ENCODE measurements around the gene MTG1.

DNA sequence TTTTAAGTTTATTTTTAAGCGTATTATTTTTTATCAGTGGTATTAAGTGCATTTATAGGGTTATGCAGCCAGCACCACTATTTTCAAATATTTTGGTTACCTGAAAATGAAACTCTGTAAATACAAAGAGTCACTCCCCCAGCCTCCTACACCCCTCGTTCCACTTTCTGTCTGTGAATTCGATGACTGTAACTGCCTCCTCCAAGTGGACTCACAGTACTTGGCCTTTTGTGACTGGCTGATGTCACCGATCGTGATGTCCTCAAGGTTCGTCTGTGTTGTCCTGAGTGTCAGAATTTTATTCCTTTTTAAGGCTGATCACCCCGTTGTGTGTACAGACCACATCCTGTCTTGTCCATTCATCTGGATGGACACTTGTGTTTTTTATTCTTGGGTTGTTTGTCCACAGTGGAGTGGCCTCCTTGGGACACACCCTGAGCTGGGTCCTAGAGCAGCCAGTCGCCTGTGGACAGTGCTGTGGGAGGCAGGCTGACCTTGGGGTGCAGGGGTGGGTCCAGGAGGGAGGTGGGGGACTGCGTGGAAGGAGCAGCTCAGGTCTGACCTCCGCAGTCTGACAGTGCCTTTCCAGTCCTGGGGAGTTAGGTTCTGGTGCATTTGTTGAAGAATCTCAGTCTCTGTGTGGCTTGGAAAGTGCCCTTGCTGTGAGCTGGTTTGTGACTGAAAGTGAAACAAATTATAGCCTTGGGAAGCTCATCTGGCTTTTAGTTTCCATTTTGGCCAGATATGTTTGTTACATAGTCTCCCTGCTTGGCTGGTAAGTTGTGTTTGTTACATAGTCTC lies 6.9 kb downstream of the MTG1 start:
- TF ChIP-seq, protein P1, sequence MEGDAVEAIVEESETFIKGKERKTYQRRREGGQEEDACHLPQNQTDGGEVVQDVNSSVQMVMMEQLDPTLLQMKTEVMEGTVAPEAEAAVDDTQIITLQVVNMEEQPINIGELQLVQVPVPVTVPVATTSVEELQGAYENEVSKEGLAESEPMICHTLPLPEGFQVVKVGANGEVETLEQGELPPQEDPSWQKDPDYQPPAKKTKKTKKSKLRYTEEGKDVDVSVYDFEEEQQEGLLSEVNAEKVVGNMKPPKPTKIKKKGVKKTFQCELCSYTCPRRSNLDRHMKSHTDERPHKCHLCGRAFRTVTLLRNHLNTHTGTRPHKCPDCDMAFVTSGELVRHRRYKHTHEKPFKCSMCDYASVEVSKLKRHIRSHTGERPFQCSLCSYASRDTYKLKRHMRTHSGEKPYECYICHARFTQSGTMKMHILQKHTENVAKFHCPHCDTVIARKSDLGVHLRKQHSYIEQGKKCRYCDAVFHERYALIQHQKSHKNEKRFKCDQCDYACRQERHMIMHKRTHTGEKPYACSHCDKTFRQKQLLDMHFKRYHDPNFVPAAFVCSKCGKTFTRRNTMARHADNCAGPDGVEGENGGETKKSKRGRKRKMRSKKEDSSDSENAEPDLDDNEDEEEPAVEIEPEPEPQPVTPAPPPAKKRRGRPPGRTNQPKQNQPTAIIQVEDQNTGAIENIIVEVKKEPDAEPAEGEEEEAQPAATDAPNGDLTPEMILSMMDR (IDR thresholded peaks at IDR 0.05; ENCODE audit: low read depth, low read length): no peak
- TF ChIP-seq MYC (IDR thresholded peaks at IDR 0.05; ENCODE audit: low read depth, low read length): no peak
- no peak for TF ChIP-seq POLR2A (IDR thresholded peaks at IDR 0.05; ENCODE audit: extremely low read depth, insufficient read length)

All from NB4 (cell line).